Vagina (tissue), 2 donors: ENCODE measurements around the gene GNGT2.

Experiments
- POLR2AphosphoS5 ChIP-seq, 2 donors: sonication (generic); formaldehyde crosslinking; IDR thresholded peaks; one replicate each; pipeline ENCODE4 v1.9.0; 2017; ENCODE audit warnings: antibody characterized with exemption in 2 of 2, mild to moderate bottlenecking in 2 of 2, low read depth in 1 of 2; ENCODE audit not compliant: insufficient read depth in 1 of 2
- TF ChIP-seq, protein P1 (sequence below), 3 experiments: fragments of 450-650 bp in 2 of 3; fragments of 200-600 bp in 1 of 3; sonication (generic) in 1 of 3; IDR thresholded peaks; one replicate each; pipeline ENCODE4 v1.5.1; 2017 to 2019; ENCODE audit warnings: antibody characterized with exemption in 3 of 3, mild to moderate bottlenecking in 2 of 3, moderate library complexity in 2 of 3

DNA sequence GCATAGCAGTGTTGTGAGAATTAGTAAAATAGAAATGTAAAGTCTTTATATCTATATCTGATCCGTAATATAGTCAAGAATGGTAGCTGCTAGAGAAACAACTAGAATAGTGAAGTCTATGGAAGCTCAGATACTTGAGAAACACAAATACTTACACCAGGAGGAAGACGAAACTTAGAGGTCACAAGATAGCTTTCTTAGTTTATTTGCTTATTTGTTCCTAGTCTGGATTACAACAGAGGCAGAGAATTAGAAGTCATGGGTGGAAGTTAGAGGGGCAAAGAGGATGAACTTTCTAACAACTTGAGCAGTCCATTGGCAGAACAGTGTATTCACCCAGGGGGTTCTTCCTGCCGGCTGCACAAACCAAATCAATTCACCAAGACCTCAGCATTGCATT lies 13.9 kb downstream of the GNGT2 start:
- TF ChIP-seq, protein P1, sequence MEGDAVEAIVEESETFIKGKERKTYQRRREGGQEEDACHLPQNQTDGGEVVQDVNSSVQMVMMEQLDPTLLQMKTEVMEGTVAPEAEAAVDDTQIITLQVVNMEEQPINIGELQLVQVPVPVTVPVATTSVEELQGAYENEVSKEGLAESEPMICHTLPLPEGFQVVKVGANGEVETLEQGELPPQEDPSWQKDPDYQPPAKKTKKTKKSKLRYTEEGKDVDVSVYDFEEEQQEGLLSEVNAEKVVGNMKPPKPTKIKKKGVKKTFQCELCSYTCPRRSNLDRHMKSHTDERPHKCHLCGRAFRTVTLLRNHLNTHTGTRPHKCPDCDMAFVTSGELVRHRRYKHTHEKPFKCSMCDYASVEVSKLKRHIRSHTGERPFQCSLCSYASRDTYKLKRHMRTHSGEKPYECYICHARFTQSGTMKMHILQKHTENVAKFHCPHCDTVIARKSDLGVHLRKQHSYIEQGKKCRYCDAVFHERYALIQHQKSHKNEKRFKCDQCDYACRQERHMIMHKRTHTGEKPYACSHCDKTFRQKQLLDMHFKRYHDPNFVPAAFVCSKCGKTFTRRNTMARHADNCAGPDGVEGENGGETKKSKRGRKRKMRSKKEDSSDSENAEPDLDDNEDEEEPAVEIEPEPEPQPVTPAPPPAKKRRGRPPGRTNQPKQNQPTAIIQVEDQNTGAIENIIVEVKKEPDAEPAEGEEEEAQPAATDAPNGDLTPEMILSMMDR (IDR thresholded peaks at IDR 0.05): no peak
- TF ChIP-seq POLR2AphosphoS5 (IDR thresholded peaks at IDR 0.05; ENCODE audit: insufficient read depth in 1 of 2, low read depth in 1 of 2): no peak
